Stimulated activated CD8-positive, alpha-beta memory T cell treated with anti-CD3 and anti-CD28 coated beads, Interleukin-7, amount 100 ng/mL, for 4 hours (primary cell): ENCODE data around the gene TMEM131.

Experiments used
- DNase-seq, 2 donors: peaks; one replicate each; pipeline ENCODE4 v3.0.0-alpha.2; 2020; ENCODE audit warnings: low read depth in 2 of 2

TMEM131 gene

DNA sequence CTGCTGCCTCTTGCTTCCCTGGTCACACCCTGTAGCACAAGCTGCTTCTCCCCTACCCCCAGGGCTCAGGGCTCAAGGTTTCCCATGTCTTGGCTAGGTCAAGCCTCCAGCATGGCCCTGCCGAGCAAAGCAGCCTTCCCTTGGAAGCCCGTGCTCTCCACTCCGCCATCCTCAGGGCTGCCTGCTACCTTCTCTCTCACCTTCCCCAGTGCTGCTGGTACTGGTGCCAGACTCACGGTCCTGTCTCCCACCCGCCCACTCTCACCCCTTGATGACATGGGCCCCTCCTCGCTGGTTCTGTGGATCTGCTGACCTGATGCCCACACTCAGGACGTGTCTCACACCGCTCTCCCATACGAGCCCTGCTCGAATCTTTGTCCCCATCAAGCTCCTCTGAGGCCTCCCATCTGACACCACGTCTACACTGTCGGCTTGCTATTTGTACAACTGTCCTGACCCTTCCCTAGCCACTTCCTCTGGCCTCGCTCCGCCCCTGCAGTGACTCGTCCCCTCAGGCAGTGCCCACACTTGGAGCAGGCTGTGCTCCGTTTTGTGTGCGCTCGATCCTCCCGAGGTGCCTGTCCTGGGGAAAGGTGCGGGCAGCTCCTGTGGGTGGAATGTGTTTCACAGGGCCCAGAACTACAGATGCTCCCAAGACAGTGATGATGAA lies 232.4 kb downstream of the TMEM131 start:
- DNase-seq: no peak

DNA sequence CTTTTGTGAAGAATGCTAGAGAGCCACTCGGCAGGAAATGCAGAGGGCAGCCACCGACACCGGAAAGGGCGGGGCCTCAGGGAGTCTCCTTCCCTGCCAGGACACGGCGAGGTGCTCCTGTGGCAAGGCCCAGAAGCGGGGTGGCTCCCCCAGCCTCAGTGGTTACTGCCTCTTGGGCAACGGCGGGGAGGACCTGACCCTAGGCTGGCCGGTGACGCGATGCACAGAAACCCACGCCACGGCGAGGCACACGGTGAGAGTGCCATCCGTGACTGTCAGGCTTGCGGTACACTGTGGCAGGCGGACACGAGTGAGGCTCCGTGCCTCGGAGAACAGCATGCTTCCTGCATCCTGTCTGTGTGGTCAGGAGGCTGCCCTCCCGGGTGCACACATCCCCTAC lies 234.6 kb downstream of the TMEM131 start:
- DNase-seq: peak; percentile 21 to 37

DNA sequence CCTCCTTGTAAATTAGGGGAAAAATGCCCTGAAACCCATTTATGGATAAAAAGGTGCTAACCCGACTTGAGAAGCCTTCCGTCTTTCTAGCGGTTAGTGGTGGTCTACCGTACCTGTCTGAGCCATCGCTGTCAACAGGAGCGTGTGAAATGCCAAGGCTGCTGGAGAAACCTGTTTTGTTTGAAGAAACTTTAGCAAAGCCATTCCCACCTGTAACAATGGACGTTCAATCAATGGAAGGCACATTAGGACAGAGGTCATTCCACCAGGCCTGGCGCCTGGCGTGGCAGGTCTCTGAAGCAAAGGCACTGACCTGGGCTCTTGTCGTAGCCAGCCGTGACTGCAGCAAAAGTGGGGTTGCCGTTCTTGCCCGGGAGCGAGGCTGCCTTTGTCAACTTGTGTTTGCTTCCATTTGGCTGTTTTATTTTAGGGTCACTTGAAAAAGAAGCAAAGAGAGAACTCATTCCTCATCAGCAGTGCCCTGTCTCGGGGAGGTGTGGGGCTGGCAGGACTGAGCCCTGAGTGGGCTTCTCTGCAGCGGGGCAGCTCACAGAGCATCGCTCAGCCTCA lies 235.2 kb downstream of the TMEM131 start:
- no peak for DNase-seq

DNA sequence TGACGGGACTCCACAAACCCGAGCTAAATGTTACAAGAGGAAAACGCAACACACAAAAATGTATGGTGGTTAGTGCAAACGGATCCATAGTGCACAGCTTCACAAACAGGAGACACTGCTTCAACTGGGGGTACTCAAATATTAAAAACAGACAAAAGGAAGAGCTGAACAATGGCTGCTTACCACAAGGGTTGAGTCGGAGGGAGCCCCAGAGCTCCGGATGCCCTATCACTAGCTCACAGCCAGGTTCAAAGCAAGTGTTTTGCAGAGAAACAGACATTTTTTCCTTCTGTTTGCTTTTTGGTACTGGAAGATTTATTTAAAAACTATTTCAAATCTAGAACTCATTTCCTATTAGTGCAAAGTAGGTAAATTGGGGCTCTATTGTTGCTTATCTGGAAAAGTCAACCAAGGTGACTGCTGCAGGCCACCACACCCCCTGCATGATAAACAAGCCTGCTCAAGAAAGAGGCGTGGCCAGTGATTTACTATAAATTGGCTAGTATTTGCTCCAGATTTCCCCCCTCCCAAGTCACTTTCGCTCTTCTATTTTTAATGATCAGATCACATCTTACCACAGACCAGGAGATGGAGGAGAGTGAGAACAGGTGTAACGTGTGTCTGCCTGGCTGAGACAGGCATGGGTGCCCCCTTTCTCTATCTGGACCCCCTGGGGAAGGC lies 235.9 kb downstream of the TMEM131 start:
- DNase-seq: no peak

DNA sequence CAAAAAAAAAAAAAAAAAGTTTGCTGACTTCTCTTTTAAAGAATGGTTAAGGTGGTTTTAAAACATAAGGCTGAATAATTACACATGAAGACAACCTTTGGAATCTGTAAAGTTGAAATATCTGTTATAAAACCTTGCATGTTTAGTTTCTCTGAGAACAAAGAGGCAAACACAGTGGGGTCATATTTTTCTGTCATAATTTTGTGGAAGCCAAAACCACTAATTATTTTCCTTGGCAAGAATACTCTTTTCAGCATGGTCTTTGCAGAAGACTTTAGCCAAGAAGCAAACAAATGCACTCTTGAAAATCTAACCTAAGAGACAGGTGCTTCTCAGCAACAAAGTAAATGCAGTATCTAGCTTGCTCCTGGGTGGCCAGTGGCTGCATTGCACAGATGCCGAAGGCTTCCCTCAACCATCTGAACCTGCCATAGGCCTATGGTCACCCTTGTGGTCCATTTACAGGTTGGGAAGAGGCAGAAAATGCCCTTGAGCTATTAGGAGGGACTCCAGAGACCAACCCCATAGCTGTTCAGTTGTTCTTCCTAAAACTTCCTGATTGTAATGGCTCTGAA lies 237.5 kb downstream of the TMEM131 start:
- DNase-seq: no peak

DNA sequence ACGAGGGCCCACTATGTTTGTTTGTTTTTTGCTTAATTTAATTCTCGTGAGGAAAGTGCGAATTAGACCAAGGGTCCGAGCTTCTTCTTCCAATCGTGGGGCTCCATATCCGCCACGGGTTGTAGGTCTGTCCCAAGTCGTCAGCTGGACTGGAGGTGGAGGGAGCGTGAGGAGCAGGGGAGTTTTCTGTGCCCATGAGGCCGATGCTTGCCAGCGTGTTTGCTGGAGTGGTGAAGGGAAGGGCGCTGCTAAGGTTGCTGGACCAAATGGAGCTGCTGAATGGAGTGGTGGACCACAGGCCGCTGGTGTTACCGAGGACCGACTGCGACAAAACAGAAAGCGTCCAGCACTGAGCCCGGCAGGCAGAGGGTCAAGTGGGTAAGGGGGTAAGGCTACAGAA lies 238.7 kb downstream of the TMEM131 start:
- DNase-seq: no peak

DNA sequence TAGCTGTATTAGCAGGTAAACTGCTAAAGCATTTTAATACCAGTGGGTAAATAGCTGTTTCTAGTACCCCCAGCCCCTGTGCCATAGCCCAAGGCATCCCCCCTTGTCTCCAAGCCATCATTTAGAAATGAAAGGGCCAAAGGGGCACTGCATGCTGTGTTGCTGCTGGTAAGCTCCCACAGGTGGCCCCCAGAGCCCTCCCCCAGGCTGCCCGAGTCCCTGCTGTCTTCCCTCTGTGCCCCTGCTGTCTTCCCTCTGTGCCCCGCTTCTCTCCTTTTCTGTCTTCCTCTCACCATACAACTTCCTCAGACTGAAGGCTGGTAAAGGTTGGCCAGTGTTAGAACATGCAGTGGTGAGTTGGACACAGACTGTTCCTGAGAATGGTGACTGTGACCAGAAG lies 240.3 kb downstream of the TMEM131 start:
- no peak for DNase-seq

DNA sequence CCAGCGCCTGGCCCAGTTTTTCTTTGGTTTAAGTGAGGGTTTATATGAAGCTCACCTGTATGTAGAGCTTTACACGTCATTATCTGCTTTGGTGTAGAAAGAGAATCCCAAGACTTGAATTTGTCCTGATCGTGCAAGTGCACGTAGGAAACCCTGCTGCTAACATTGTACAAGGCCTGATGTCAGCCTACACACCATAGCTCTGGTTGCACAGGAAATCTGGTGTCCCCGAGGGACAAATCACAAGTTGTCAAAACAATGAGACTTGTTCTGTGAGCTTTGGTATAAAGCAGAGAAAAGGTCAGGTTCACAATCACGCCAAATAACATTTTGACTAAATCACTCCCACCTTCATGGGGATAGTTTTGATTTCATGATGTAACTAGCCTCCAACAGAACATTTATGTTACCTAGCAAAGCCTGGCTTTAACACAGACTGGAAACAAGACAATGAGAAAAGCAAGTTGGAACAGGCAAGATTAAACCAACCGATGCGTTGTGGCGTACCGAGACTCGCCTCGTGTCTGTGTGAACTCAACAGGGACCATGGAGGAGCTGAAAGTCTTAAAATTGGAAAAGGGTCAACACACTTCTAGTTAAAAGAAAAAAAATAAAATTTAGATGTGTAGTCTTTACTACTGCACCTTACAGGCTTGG lies 240.9 kb downstream of the TMEM131 start:
- no peak for DNase-seq

DNA sequence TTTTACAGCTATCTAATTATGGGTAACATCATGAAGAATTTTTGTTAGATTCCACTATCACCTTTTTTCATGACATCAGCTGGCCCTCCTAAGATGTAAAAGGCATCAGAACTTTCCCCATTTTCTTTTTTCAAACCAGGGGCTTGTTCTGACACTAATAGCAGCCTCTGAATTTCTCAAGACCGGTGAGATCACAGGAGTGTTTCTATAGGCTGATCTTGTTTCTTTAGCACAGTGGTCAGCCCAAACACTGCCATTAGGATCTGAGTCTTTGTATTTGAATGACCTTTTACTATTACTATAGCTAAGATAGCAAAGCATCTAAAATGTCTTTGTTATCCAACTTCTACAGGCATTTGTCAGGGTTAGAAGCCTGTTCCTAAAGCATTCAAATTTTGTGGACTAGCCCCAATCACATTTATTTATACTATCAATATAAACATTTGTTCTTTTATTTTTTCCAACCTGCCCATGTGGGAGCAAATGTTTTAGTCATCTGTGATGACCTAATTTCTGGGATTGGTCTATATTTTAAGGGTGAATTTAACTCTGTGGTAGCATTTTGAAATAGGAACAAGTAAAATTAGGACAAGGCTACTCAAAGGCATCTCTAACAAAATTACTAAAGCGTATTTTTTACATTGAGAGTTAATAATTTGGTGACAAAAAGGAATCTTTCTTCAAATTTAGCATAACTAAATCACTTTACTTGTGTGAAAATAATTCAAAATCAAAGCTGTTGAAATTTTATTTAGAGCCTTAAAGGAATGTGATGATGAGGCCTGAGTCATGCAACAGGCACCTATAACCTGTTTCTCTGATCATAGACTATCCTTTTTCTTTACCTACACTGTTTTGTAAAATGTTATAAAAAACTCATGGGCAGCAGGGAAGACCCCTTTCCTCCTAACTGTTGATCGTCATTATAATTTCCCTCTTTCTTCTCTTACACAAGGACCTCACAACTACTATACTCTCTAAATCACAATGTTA lies 243.1 kb downstream of the TMEM131 start:
- DNase-seq: no peak

DNA sequence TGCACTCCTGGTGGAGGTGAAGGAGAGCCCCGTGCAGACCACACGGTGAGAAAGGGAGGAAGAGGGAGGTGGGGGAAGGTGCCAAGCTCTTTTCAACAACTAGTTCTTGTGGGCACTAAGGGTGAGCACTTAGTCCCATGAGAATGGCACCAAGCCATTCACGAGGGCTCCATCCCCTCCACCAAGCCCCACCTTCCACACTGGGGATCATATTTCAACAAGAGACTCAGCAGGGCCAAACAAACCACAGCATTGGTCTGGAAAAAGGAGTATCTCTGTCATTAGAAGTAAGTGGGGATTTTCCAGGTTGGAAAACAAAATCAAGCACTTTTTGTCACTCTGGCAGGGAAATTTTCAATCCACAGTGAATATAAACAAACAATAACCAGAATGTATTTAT lies 244.0 kb downstream of the TMEM131 start:
- no peak for DNase-seq

DNA sequence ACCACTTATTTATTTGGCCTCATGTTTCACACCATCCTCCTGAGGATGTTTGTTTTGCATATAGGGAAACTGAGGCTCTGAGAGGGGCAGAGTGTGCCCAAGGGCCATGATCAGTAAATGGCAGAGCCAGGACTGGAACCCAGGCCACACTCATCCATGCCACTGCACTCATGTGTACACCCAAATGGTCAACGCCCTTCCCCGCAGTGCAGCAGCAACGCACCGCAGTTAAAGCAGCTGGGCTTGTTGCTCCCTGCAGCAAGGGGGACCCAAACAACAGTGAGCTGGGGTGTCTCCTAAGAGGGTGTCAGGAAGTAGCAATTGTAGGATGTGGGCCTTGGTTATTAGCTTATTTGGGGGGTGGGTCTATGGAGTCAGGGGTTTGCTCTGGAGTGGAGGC lies 245.7 kb downstream of the TMEM131 start:
- no peak for DNase-seq

DNA sequence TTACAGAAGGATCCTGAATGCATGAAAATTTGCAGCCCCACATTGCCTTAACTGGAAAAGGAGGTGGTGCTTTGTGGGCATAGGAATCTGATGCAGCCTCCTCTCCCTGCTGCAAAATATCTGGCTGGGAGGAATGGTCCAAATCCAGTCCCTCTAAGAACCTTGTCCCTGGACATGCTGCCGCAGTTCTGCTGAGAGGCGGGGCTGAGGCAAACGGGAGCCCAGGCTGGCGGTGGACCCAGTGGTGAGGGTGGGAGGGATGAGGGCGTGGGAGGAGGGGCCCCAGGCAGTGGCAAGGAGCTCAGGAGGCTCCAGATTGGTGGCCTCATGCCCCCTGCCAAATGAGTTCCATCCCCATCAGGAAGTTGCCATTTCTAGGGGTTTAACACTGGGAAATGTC lies 246.2 kb downstream of the TMEM131 start:
- no peak for DNase-seq

DNA sequence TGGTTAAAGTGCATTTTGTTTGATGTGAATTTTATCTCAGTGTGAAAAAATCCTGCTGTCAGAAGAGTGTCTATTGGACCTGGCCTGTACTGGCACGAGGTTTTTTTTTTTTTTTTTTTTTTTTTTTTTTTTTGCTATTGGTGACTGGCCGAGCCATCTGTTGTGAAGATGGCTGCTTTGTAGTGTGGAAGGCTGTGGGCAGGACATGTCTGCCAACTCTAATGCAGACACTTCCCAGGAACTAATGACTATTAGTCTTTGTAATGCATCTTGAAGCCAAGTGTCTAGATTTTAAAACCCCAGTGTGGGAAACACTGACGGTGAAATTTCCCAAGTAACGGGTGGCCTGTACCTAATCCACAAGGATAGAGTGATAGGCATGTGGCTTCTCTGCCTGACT lies 248.0 kb downstream of the TMEM131 start:
- no peak for DNase-seq

DNA sequence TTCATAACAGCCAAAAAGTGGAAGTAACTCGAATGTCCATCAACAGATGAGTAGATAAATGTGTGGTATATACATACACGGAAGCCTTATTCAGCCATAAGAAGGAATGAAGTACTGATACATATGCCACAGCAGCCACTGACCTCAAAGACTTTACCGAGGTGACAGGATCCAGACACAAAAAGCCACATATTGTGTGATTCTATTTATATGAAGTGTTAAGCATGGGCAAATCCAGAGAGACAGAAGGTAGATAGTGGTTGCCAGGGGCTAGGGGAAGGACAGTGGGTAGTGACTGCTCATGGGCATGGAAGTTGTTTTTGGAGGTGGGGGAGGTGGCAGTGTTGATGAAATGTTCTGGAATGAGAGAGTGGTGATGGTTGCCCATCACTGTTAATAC lies 248.5 kb downstream of the TMEM131 start:
- DNase-seq: no peak

DNA sequence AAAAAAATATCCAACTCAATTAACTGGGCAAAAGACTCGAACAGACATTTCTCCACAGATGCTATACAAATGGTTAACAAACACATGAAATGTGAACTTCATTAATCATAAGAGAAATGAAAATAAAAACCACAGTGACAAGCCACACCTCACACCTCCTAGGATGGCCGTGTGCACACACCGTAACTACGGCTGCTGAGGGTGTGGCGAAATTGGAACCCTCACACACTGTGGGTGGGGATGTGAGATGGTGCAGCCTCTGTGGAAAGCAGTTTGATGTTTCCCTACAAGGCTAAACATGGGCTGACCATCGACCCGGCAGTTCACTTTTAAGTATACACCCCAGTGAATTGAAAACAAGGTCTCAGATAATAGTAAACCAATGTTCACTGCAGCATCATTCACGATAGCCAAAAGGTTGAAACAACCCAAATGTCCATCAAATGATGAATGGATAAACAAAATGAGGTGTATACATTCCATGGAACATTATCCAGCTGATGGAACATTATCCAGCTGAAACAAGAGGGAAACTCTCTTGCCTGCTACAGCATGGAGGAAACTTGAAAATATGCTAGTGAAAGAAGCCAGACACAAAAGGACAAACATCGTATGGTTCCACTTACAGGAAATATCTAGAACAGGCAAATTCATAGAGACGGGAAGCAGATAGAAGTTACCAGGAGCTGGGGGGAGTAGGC lies 250.1 kb downstream of the TMEM131 start:
- peak; percentile 40 to 50 for DNase-seq

DNA sequence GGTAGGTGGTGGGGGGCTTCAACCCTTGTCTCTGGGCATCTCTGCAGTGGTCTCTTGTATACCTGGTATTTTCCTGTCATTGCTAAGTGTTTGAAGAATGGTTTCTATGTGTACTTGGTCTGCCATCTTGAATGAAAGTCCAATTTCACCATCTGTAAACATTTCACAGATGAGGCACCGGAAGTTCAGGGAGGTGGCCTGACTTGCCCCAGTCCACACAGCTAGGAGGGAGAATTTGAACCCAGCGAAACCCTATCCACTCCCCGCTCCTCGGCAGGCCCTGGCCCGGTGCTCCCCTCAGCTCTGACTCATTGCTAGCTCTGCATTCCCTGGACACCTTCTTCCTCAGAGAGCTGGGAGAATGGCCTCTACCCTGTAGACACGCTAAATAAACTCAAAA lies 251.8 kb downstream of the TMEM131 start:
- DNase-seq: no peak

DNA sequence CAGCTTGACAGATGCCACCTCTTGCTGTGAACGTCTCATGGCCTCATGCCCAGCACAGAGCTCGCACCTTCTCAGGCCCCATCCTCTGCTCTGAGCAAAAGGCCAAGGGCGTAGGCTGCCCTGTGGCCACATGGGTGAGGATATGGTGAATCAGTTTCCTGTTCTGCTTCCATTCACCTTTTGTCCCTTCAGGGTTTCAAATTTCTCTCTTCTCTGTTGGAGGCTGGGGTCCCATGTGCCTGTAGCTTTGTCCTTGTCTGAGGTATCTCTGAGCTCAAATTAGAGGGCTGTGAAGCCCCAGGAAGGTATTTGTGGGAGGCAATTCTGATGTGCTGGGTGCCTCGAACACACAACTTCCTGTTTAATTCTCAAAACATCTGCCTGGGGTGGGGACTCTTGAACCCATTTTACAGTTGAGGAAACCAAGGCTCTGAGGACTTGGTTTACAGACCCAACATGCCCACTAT lies 253.3 kb downstream of the TMEM131 start:
- no peak for DNase-seq

DNA sequence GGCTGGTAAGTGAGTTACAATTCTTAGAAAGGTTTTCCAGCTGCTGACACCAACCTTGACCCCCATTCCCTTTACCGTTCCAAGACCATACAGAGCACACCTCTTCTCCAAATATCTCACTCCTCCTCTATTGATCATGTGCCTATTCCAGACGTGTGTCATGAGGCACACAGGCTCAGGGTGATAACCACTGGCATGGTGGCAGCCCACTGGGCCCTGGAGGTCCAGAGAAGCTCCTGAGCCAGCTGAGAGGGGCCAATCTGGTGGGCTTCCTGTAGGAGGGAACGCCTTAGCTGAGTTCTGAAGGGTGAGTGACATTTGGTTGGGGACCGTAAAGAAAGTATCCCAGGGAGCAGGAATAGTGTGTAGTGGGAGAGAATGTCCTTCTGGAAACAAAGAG lies 254.1 kb downstream of the TMEM131 start:
- DNase-seq: no peak

DNA sequence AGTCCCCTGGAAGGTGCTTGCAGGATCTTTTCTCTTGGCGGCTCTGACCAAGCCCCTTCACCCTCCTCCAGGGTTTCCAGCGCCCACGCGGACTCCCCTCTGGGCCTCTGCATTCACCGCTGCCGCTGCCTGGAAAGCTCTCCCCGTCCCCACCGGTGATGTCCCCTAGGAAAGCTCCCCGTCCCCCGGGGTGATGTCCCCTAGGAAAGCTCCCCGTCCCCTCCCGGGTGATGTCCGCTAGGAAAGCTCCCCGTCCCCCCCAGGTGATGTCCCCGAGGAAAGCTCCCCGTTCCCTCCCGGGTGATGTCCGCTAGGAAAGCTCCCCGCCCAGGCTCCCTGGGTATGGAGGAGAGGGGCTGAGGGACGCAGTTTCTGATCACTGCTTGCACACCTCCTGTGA lies 254.5 kb downstream of the TMEM131 start:
- no peak for DNase-seq

DNA sequence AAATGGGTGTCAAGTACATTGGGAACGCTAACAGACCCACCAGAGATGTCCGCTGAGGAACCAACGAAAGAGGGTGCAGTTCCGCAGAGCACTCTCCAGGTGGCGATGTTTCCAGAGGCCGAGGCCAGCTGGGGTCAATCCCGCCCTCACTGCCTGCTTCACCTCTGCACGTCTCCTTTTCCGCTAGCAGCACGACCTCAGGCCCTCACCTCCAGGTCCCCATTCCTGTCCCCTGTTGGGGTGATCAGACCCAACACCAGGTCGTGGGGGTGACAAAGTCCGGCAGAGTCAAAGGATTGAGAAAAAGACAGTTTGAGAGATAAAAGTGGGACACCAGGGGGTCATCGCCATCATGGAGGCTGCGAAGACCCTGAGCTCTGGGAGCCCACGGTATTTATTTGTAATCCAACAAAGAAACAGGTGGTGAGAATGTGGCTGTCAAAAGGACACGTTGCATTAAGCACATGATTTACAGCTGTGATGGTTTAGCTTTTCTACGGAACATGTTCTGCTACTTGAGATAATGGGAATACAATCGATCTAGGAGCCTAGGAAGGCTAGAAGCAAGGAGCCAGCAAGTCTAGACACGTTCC lies 255.1 kb downstream of the TMEM131 start:
- no peak for DNase-seq
